ENCODE measurements around the gene TERB1.

The TERB1 gene

DNA sequence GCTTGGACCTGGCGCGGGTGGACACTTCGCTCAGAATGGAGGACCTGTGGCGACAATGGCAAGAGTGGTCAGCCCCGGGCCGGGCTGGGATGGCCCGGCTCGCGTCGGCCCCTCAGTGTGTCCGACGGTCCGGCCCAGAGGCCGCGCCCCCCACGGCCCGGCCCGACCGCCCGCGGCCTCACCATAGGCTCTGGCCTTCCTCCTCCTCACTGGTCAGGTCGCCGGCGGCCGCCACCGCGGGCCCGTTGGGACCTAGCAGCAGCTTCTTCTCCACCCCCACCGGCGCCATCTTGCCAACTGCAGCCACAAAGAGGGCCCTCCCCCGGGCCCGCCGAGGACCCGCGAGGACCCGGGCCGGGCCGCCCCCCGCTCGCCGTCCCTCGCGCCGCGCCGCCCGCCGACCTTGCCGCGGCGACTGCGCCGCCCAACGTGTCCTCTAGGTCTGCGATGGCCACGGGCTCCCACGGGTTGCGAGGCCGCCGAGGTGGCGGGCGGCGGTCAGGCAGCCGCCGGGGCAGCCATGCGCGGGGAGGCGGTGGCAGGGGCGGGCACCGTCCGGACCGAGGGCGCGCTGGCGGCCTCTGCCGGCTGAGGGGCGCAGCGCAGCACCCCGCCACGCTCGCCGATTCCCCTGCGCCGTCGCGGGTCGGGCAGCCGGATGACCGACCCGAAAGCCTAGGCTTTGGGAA is 49.9 kb downstream of the TERB1 start, which contains the start of gene DYNC1LI2:
Gene DYNC1LI2, minus strand, starts transcription at position 307 of the 689 bp plus-strand sequence. Its CDS starts 18 bp downstream, at position 289.
- Histone ChIP-seq H3K9ac (ENCODE audit: low read depth in 1 of 2, low read length in 2 of 2) (peak within 1 kb of the TSS; percentile 83 to 91), H3K27me3 (ENCODE audit: control insufficient read depth in 1 of 2, insufficient read depth in 2 of 2, low read length in 2 of 2) (no peaks in the 10 kb centered on the region), H3K4me1 (ENCODE audit: control insufficient read depth in 1 of 2, insufficient read depth in 2 of 2, low read length in 2 of 2) (peaks cover 26 to 30% of the 10 kb centered on the region in 2 donors), H3K9me3 (ENCODE audit: control insufficient read depth in 1 of 2, low read length in 2 of 2) (no peaks in the 10 kb centered on the region), H3K4me3 (ENCODE audit: low read depth in 1 of 2, low read length in 2 of 2) (peak within 1 kb of the TSS; percentile 90 to 93), H3K36me3 (ENCODE audit: control insufficient read depth in 1 of 2, insufficient read depth in 2 of 2, low read length in 2 of 2) (peaks cover 9 to 19% of the 10 kb centered on the region in 2 donors), H3K27ac (ENCODE audit: low read depth, low read length) (peak within 1 kb of the TSS; percentile 90)

GRCh38 chr16:66751053-66751302 is 50.4 kb downstream of the TERB1 start:
- H3K4me1 ChIP-seq (ENCODE audit: control insufficient read depth in 1 of 2, insufficient read depth in 2 of 2, low read length in 2 of 2): peaks cover 26 to 30% of the 10 kb centered on the region in 2 donors
- H3K4me3 ChIP-seq (ENCODE audit: low read depth in 1 of 2, low read length in 2 of 2): peak overlapping the region; percentile 90 to 93
- peak overlapping the region; percentile 83 to 91 for H3K9ac ChIP-seq (ENCODE audit: low read depth in 1 of 2, low read length in 2 of 2)
- no peaks in the 10 kb centered on the region for H3K9me3 ChIP-seq (ENCODE audit: control insufficient read depth in 1 of 2, low read length in 2 of 2)
- peaks cover 9 to 23% of the 10 kb centered on the region in 2 donors for H3K36me3 ChIP-seq (ENCODE audit: control insufficient read depth in 1 of 2, insufficient read depth in 2 of 2, low read length in 2 of 2)
- no peaks in the 10 kb centered on the region for H3K27me3 ChIP-seq (ENCODE audit: control insufficient read depth in 1 of 2, insufficient read depth in 2 of 2, low read length in 2 of 2)
- peak overlapping the region; percentile 90 for H3K27ac ChIP-seq (ENCODE audit: low read depth, low read length)

DNA sequence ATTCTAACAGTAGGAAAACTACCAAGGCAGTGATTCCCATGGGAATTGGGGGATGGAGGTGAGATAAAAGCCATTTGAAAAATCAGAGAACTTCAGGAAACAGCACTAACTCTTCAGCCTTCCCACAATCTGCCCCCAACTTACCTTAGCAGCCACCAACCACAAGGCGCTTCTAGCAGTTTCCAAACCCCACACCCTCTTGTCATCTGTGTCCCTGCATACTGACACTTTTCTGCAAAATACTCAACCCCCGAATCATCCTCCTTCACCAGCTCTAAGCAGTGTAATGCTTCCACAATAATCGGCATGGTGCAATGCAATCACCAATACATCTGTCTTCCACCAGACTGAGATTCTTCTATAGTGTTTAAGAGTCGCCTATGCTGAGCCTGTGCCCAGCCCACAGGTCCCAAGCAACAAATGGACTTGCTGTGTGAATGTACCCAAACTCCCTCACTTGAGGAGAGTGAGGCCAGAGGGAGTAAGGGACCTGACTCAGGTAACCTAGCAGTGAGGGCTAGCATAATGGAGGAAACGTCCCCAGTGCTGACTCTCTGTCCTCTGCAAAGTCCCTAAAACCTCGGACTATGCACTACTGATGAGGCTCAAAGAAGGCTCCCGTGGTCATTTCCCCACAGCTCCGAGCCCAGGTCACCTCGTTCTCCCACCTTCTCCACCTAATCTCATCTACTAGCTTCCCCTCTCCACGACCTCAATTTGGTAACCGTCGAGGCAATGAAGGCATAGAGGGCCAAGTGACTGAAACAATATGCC is 50.9 kb downstream of the TERB1 start:
- H3K4me3 ChIP-seq (ENCODE audit: low read depth in 1 of 2, low read length in 2 of 2): peak overlapping the region; percentile 90 to 93
- H3K27ac ChIP-seq (ENCODE audit: low read depth, low read length): peak overlapping the region; percentile 90
- peaks cover 26 to 30% of the 10 kb centered on the region in 2 donors for H3K4me1 ChIP-seq (ENCODE audit: control insufficient read depth in 1 of 2, insufficient read depth in 2 of 2, low read length in 2 of 2)
- peak overlapping the region; percentile 83 to 91 for H3K9ac ChIP-seq (ENCODE audit: low read depth in 1 of 2, low read length in 2 of 2)
- H3K9me3 ChIP-seq (ENCODE audit: control insufficient read depth in 1 of 2, low read length in 2 of 2): no peaks in the 10 kb centered on the region
- H3K27me3 ChIP-seq (ENCODE audit: control insufficient read depth in 1 of 2, insufficient read depth in 2 of 2, low read length in 2 of 2): no peaks in the 10 kb centered on the region
- H3K36me3 ChIP-seq (ENCODE audit: control insufficient read depth in 1 of 2, insufficient read depth in 2 of 2, low read length in 2 of 2): peaks cover 9 to 24% of the 10 kb centered on the region in 2 donors

- H3K27me3 ChIP-seq (ENCODE audit: control insufficient read depth in 1 of 2, insufficient read depth in 2 of 2, low read length in 2 of 2): no peaks in the 10 kb centered on the region
- H3K4me3 ChIP-seq (ENCODE audit: low read depth in 1 of 2, low read length in 2 of 2): no peak overlapping the region
- H3K9ac ChIP-seq (ENCODE audit: low read depth in 1 of 2, low read length in 2 of 2): no peak overlapping the region
- peaks cover 9 to 52% of the 10 kb centered on the region in 2 donors for H3K36me3 ChIP-seq (ENCODE audit: control insufficient read depth in 1 of 2, insufficient read depth in 2 of 2, low read length in 2 of 2)
- H3K27ac ChIP-seq (ENCODE audit: low read depth, low read length): no peak overlapping the region
- peaks cover 29 to 37% of the 10 kb centered on the region in 2 donors for H3K4me1 ChIP-seq (ENCODE audit: control insufficient read depth in 1 of 2, insufficient read depth in 2 of 2, low read length in 2 of 2)
- H3K9me3 ChIP-seq (ENCODE audit: control insufficient read depth in 1 of 2, low read length in 2 of 2): no peaks in the 10 kb centered on the region
These were observed 54.7 kb downstream of the TERB1 start for GRCh38 chr16:66746682-66747081.

DNA sequence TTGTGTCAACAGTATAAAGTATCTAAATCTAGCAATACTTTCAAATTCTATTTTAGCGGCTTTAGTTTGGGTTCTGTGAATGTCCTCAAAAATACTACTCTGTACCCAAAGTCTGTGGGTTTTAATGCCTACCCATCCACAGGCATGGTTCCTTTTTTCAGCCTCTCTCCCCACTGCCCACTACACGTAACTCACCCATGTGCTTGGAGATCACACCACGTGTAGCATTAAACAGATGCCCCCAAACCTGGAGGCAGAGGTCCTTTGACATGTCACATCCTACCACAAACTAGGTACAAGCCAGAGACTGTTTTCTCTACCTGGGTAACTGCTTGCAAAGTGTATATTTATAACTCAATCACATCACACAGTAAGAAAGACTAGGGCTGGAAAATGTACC is 55.3 kb downstream of the TERB1 start:
- H3K9ac ChIP-seq (ENCODE audit: low read depth in 1 of 2, low read length in 2 of 2): no peak overlapping the region
- H3K27ac ChIP-seq (ENCODE audit: low read depth, low read length): no peak overlapping the region
- no peaks in the 10 kb centered on the region for H3K9me3 ChIP-seq (ENCODE audit: control insufficient read depth in 1 of 2, low read length in 2 of 2)
- no peaks in the 10 kb centered on the region for H3K27me3 ChIP-seq (ENCODE audit: control insufficient read depth in 1 of 2, insufficient read depth in 2 of 2, low read length in 2 of 2)
- H3K36me3 ChIP-seq (ENCODE audit: control insufficient read depth in 1 of 2, insufficient read depth in 2 of 2, low read length in 2 of 2): peaks cover 9 to 58% of the 10 kb centered on the region in 2 donors
- peaks cover 35 to 43% of the 10 kb centered on the region in 2 donors for H3K4me1 ChIP-seq (ENCODE audit: control insufficient read depth in 1 of 2, insufficient read depth in 2 of 2, low read length in 2 of 2)
- H3K4me3 ChIP-seq (ENCODE audit: low read depth in 1 of 2, low read length in 2 of 2): no peak overlapping the region

DNA sequence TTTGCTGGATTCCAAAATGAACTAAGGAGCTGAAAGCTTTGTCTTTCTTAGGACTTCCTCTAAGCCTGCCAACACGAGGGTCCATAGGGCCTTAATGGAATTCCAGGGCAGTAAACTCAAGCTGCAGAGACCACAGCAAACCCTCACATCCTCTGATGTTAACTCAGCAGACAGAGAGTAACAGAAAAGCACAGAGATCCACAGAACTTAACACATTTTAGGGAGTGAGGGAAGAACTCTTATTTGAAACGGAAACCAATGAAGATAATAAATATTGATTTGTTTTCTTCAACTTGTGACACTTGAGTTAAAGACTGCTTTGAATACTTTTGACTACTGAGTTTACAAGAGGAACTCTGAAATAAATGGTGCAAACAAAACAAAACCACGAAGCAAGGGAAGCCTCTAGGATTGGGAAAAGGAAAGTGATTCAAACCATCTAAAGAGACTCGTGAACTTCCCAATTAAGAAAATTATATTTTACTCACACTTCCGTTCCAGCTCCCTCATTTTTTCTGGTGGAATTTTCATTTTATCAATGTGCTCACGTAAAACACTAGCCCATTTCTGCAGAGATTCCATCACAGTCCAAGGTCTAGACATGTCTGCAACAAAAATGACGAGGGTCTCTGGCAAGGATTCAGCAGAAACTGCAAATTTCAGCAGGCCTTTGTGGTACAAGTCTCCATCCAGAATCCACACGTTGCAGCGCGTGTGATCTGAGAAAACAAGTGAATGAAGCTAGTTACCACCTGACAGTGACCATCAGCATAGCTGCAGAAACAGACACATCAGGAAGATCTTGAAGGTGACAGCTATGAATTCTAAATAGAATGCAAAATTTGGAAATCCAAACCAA is 59.2 kb downstream of the TERB1 start:
- no peak overlapping the region for H3K4me3 ChIP-seq (ENCODE audit: low read depth in 1 of 2, low read length in 2 of 2)
- peak overlapping the region; percentile 26 for H3K27ac ChIP-seq (ENCODE audit: low read depth, low read length)
- peaks cover 31% of the 10 kb centered on the region in 2 donors for H3K4me1 ChIP-seq (ENCODE audit: control insufficient read depth in 1 of 2, insufficient read depth in 2 of 2, low read length in 2 of 2)
- H3K27me3 ChIP-seq (ENCODE audit: control insufficient read depth in 1 of 2, insufficient read depth in 2 of 2, low read length in 2 of 2): no peaks in the 10 kb centered on the region
- H3K9ac ChIP-seq (ENCODE audit: low read depth in 1 of 2, low read length in 2 of 2): peak overlapping the region; percentile 26 to 31
- H3K36me3 ChIP-seq (ENCODE audit: control insufficient read depth in 1 of 2, insufficient read depth in 2 of 2, low read length in 2 of 2): peaks cover 0 to 64% of the 10 kb centered on the region in 2 donors
- no peaks in the 10 kb centered on the region for H3K9me3 ChIP-seq (ENCODE audit: control insufficient read depth in 1 of 2, low read length in 2 of 2)

DNA sequence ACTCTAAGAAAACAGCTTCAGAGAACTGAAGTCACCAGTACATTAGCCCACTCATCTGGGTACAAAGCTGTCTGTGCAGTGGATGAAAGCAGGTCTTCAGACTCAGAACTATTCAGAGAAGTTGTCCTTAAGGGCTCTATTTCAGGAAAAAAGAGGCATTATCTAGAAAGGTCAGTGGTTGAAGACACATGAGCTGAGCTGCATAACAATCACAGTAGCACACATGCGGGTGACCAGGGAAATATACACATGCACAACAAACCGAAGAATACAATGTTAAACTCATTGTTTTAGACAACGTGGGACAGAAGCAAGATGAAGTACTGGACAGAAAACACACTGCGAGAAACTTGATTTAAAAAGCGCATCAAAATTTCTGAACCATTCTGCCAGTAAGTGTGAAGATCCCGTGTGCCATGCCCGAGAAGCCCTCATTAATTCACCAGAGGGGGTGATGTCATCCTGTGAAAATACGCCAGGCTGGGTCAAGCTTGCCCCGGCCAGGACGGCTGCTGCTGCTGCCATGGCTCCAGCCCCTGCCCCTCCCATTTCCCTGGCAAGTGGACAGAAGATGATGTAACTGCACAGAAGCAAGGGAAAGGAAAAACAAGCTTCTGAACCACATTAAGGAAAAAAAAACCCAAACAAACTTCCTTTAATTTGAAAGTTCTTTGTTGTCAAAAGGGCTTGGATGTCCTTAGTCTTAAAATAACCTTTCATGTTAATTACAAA is 60.0 kb downstream of the TERB1 start:
- Histone ChIP-seq H3K27me3 (ENCODE audit: control insufficient read depth in 1 of 2, insufficient read depth in 2 of 2, low read length in 2 of 2) (no peaks in the 10 kb centered on the region), H3K36me3 (ENCODE audit: control insufficient read depth in 1 of 2, insufficient read depth in 2 of 2, low read length in 2 of 2) (peaks cover 0 to 64% of the 10 kb centered on the region in 2 donors), H3K9ac (ENCODE audit: low read depth in 1 of 2, low read length in 2 of 2) (peak overlapping the region; percentile 10 to 34), H3K4me3 (ENCODE audit: low read depth in 1 of 2, low read length in 2 of 2) (peak overlapping the region in 1 of 2 donors; percentile 12), H3K27ac (ENCODE audit: low read depth, low read length) (peak overlapping the region; percentile 54), H3K9me3 (ENCODE audit: control insufficient read depth in 1 of 2, low read length in 2 of 2) (no peaks in the 10 kb centered on the region), H3K4me1 (ENCODE audit: control insufficient read depth in 1 of 2, insufficient read depth in 2 of 2, low read length in 2 of 2) (peaks cover 27 to 31% of the 10 kb centered on the region in 2 donors)

GRCh38 chr16:66740533-66740932 is 60.9 kb downstream of the TERB1 start:
- no peaks in the 10 kb centered on the region for H3K27me3 ChIP-seq (ENCODE audit: control insufficient read depth in 1 of 2, insufficient read depth in 2 of 2, low read length in 2 of 2)
- peak overlapping the region; percentile 54 for H3K27ac ChIP-seq (ENCODE audit: low read depth, low read length)
- no peaks in the 10 kb centered on the region for H3K9me3 ChIP-seq (ENCODE audit: control insufficient read depth in 1 of 2, low read length in 2 of 2)
- H3K36me3 ChIP-seq (ENCODE audit: control insufficient read depth in 1 of 2, insufficient read depth in 2 of 2, low read length in 2 of 2): peaks cover 6 to 67% of the 10 kb centered on the region in 2 donors
- peak overlapping the region; percentile 10 to 34 for H3K9ac ChIP-seq (ENCODE audit: low read depth in 1 of 2, low read length in 2 of 2)
- peak overlapping the region in 1 of 2 donors; percentile 18 for H3K4me3 ChIP-seq (ENCODE audit: low read depth in 1 of 2, low read length in 2 of 2)
- peaks cover 27 to 31% of the 10 kb centered on the region in 2 donors for H3K4me1 ChIP-seq (ENCODE audit: control insufficient read depth in 1 of 2, insufficient read depth in 2 of 2, low read length in 2 of 2)

DNA sequence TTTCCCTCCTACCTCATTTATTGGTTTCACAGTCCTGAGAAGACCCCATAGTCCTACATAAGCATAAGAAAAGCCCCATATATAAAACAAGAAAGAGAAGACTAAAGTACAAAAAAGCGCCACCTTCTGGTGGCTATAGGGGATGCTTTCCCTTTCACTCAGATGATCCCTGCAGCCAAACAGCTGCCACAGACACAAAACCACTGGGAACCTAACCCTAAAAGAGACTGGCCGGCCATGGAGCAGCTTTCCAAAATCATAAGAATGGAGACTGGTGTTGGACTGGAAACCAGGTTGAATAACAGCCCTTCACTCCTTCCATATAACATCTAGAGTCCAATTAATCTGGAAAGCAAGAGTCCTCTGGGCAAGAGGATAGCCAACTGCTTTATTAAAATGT is 61.4 kb downstream of the TERB1 start:
- Histone ChIP-seq H3K4me1 (ENCODE audit: control insufficient read depth in 1 of 2, insufficient read depth in 2 of 2, low read length in 2 of 2) (peaks cover 27 to 31% of the 10 kb centered on the region in 2 donors), H3K9ac (ENCODE audit: low read depth in 1 of 2, low read length in 2 of 2) (no peak overlapping the region), H3K36me3 (ENCODE audit: control insufficient read depth in 1 of 2, insufficient read depth in 2 of 2, low read length in 2 of 2) (peaks cover 6 to 69% of the 10 kb centered on the region in 2 donors), H3K9me3 (ENCODE audit: control insufficient read depth in 1 of 2, low read length in 2 of 2) (no peaks in the 10 kb centered on the region), H3K27me3 (ENCODE audit: control insufficient read depth in 1 of 2, insufficient read depth in 2 of 2, low read length in 2 of 2) (no peaks in the 10 kb centered on the region), H3K27ac (ENCODE audit: low read depth, low read length) (peak overlapping the region; percentile 28), H3K4me3 (ENCODE audit: low read depth in 1 of 2, low read length in 2 of 2) (peak overlapping the region in 1 of 2 donors; percentile 18)
